ENCODE measurements around the gene SLC27A6. TPM values are rescaled to one million over a fixed set of nuclear protein-coding genes. Genes with fewer than 3 reads are reported as not detected.

Gene SLC27A6
- total and polyA plus RNA-seq, 10 of the 15 experiments (the other 5 are each of a cell fraction or from before 2014, with no cell fraction given), result not detected

DNA sequence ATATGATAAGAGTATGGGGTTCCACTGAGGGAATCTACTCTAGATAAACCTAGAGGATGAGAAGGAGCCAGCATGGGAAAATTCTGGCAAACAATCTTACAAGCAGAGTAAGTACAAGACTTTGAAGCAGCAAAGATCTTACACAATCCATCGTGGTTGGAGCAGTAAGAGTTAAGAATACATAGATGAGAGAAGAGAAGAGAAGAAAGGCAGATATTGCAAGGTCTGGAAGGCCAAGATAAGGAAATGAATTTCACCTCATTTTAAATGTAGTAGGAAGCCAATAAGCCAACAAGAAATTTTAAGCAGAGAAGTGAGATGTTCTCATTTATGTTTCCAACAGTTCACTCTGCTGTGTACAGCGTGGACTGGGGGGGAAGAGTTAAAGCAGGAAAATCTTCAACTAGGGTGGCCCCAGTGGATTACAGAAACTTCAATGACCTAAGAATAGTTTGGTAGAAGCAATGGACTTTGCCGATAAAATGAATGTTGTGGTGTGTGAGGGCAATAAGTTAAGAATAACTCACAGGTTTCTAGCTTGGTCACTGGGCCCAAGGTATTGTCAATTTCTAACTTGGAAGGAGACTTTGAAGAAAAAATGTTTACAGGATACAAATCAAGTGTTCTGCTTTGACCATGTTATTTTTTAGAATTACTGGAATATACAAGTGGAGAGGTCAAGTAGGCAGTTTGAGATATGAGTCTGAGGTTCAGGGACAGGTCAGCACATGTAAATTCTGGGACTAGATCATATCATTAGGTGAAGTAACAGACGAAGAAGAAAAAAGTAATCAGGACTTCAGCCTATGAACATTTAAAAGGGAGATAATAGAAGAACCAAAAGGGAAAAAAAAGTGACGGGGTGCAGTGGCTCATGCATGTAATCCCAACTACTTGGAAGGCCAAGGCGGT lies 117.2 kb downstream of the SLC27A6 start:
- H3K4me1 ChIP-seq (ENCODE audit: control insufficient read depth, insufficient read depth, low read length), result no peaks in the 10 kb centered on the region
- H3K9ac ChIP-seq (ENCODE audit: control insufficient read depth, insufficient read depth, low read length), result no peak overlapping the region
- CTCF ChIA-PET, result no interaction called here
- ATAC-seq (no peak), DNase-seq (ENCODE audit: low read depth, low spot score) (no peak), FAIRE-seq (no peak)
- H4K20me1 ChIP-seq (ENCODE audit: control insufficient read depth, insufficient read depth), result no peaks in the 10 kb centered on the region
- H3K4me2 ChIP-seq (ENCODE audit: control insufficient read depth, insufficient read depth), result no peak overlapping the region
- SMC1A ChIA-PET (ENCODE audit: uncharacterized antibody, unreplicated experiment), result no interaction called here
- intact Hi-C loops (cut with micrococcal nuclease; ENCODE audit: unreplicated experiment), result no loop called here
- no peaks in the 10 kb centered on the region for H3K36me3 ChIP-seq (ENCODE audit: control insufficient read depth in 2 of 2, insufficient read depth in 2 of 2, low read length in 1 of 2)
- H3K27me3 ChIP-seq (replicated peaks in 1 of 2; ENCODE audit: control insufficient read depth in 2 of 2, insufficient read depth in 2 of 2, low read length in 1 of 2), result no peaks in the 10 kb centered on the region
- in situ Hi-C loops (cut with MboI), result no loop called here
- H3K27ac ChIP-seq (ENCODE audit: control insufficient read depth, insufficient read depth), result no peak overlapping the region
- WGBS (ENCODE audit: insufficient coverage, insufficient replicate concordance, low lambda C conversion rate, missing lambda C conversion rate), result 17% methylated on average over 6 of the region's 6 CpGs
- BruUV-seq (replicated peaks), result no TSS peak
- no peaks in the 10 kb centered on the region for H3K79me2 ChIP-seq (ENCODE audit: control insufficient read depth, insufficient read depth, low read length)
- H2AFZ ChIP-seq (ENCODE audit: control insufficient read depth, low read depth, low read length), result no peak overlapping the region
- no peak overlapping the region for H3K4me3 ChIP-seq
- RAD21 ChIA-PET (ENCODE audit: unreplicated experiment), result no interaction called here
- POLR2A ChIA-PET, result no interaction called here
- H3K9me3 ChIP-seq (replicated peaks; ENCODE audit: control insufficient read depth, insufficient read depth, low read length), result no peaks in the 10 kb centered on the region
- TF ChIP-seq RB1 (IDR thresholded peaks at IDR 0.05; ENCODE audit: borderline replicate concordance) (no peak), SMARCA5 (IDR thresholded peaks at IDR 0.05) (no peak), ATF7 (IDR thresholded peaks at IDR 0.05; ENCODE audit: low read depth) (no peak), RUNX3 (IDR thresholded peaks at IDR 0.05; ENCODE audit: low read length) (no peak), NR2F1 (conservative IDR thresholded peaks at IDR 0.05) (no peak), EGR1 (IDR thresholded peaks at IDR 0.05; ENCODE audit: borderline replicate concordance in 1 of 2, low read depth in 2 of 2, low read length in 2 of 2) (no peak), CEBPZ (IDR thresholded peaks at IDR 0.05; ENCODE audit: low read depth, low read length) (no peak), BCLAF1 (IDR thresholded peaks at IDR 0.05) (no peak)
- TF ChIP-seq, protein P1, sequence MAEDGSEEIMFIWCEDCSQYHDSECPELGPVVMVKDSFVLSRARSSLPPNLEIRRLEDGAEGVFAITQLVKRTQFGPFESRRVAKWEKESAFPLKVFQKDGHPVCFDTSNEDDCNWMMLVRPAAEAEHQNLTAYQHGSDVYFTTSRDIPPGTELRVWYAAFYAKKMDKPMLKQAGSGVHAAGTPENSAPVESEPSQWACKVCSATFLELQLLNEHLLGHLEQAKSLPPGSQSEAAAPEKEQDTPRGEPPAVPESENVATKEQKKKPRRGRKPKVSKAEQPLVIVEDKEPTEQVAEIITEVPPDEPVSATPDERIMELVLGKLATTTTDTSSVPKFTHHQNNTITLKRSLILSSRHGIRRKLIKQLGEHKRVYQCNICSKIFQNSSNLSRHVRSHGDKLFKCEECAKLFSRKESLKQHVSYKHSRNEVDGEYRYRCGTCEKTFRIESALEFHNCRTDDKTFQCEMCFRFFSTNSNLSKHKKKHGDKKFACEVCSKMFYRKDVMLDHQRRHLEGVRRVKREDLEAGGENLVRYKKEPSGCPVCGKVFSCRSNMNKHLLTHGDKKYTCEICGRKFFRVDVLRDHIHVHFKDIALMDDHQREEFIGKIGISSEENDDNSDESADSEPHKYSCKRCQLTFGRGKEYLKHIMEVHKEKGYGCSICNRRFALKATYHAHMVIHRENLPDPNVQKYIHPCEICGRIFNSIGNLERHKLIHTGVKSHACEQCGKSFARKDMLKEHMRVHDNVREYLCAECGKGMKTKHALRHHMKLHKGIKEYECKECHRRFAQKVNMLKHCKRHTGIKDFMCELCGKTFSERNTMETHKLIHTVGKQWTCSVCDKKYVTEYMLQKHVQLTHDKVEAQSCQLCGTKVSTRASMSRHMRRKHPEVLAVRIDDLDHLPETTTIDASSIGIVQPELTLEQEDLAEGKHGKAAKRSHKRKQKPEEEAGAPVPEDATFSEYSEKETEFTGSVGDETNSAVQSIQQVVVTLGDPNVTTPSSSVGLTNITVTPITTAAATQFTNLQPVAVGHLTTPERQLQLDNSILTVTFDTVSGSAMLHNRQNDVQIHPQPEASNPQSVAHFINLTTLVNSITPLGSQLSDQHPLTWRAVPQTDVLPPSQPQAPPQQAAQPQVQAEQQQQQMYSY (CRISPR knock-in tag; IDR thresholded peaks at IDR 0.05), result no peak
